ENCODE data around the gene PTPRN2.

GRCh38 chr7:157816086-157816485, 771.5 kb downstream of the PTPRN2 start:
- no peak for TF ChIP-seq CTCF (conservative IDR thresholded peaks at IDR 0.05 in 1 of 2, IDR thresholded peaks at IDR 0.05 in 1 of 2; ENCODE audit: extremely low read depth in 1 of 2, insufficient read depth in 1 of 2, low read depth in 1 of 2, low read length in 2 of 2)
- no peak for TF ChIP-seq EZH2 (IDR thresholded peaks at IDR 0.05; ENCODE audit: borderline replicate concordance, low read length)

Measured in mammary epithelial cell (primary cell).